Measurements from ENCODE around the gene PKD2L2.

Gene PKD2L2

DNA sequence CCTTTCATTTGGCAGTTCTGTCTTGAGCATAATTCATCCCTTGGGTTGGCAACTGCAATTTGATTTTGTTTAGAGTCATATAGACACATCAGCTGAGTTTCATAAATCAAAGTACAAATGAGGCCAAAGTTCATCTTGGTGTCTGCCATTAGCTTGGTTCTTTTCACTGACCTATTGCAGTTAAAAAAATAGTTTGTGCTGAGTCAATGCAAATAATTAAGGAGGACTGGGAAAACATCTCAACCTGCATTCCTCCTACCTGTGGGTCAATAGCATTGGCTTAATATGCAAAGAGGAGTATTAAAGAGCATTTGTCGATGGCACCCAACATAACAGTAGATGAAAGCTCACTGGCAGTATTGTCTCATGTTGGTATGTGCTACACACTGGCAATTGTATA lies 1.6 kb downstream of the PKD2L2 start:
- TF ChIP-seq, protein P1, sequence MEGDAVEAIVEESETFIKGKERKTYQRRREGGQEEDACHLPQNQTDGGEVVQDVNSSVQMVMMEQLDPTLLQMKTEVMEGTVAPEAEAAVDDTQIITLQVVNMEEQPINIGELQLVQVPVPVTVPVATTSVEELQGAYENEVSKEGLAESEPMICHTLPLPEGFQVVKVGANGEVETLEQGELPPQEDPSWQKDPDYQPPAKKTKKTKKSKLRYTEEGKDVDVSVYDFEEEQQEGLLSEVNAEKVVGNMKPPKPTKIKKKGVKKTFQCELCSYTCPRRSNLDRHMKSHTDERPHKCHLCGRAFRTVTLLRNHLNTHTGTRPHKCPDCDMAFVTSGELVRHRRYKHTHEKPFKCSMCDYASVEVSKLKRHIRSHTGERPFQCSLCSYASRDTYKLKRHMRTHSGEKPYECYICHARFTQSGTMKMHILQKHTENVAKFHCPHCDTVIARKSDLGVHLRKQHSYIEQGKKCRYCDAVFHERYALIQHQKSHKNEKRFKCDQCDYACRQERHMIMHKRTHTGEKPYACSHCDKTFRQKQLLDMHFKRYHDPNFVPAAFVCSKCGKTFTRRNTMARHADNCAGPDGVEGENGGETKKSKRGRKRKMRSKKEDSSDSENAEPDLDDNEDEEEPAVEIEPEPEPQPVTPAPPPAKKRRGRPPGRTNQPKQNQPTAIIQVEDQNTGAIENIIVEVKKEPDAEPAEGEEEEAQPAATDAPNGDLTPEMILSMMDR (conservative IDR thresholded peaks at IDR 0.05; ENCODE audit: low read length) = no peak
- no peak for DNase-seq (ENCODE audit: low read depth)

DNA sequence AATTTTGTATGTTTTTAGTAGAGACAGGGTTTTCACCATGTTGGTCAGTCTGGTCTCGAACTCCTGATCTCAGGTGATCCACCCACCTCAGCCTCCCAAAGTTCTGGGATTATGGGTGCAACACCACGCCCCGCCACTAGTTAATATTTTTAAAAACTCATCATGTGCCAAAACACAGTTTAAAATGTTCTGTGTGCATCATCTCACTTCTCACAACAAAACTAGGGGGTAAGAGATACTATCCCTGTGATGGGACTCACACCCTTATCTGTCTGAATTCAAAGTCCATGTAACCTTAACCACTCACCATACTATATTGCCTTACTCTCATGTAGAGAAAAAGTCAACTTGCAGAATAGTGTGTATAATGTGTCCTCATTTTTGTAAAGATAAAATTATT lies 2.6 kb downstream of the PKD2L2 start:
- no peak for DNase-seq (ENCODE audit: low read depth)
- TF ChIP-seq, protein P1 (conservative IDR thresholded peaks at IDR 0.05; ENCODE audit: low read length) = no peak
- no peak overlapping the region for H3K4me3 ChIP-seq (ENCODE audit: low read length)

More for the DNA sequence above, 1.6 kb downstream of the PKD2L2 start:
- no peak overlapping the region for H3K4me3 ChIP-seq (ENCODE audit: low read length)

GRCh38 chr5:137894586-137894985 lies 5.3 kb downstream of the PKD2L2 start:
- no peak for DNase-seq (ENCODE audit: low read depth)
- TF ChIP-seq, protein P1 (conservative IDR thresholded peaks at IDR 0.05; ENCODE audit: low read length) = no peak

GRCh38 chr5:137896560-137896959 lies 7.3 kb downstream of the PKD2L2 start:
- TF ChIP-seq, protein P1 (conservative IDR thresholded peaks at IDR 0.05; ENCODE audit: low read length) = no peak
- no peak for DNase-seq (ENCODE audit: low read depth)

More at GRCh38 chr5:137894586-137894985, 5.3 kb downstream of the PKD2L2 start:
- H3K4me3 ChIP-seq (ENCODE audit: low read length) = no peak overlapping the region

GRCh38 chr5:137899493-137899892 lies 10.2 kb downstream of the PKD2L2 start:
- no peak overlapping the region for H3K4me3 ChIP-seq (ENCODE audit: low read length)
- DNase-seq (ENCODE audit: low read depth) = no peak
- TF ChIP-seq, protein P1 (conservative IDR thresholded peaks at IDR 0.05; ENCODE audit: low read length) = no peak

More at GRCh38 chr5:137896560-137896959, 7.3 kb downstream of the PKD2L2 start:
- H3K4me3 ChIP-seq (ENCODE audit: low read length) = no peak overlapping the region

DNA sequence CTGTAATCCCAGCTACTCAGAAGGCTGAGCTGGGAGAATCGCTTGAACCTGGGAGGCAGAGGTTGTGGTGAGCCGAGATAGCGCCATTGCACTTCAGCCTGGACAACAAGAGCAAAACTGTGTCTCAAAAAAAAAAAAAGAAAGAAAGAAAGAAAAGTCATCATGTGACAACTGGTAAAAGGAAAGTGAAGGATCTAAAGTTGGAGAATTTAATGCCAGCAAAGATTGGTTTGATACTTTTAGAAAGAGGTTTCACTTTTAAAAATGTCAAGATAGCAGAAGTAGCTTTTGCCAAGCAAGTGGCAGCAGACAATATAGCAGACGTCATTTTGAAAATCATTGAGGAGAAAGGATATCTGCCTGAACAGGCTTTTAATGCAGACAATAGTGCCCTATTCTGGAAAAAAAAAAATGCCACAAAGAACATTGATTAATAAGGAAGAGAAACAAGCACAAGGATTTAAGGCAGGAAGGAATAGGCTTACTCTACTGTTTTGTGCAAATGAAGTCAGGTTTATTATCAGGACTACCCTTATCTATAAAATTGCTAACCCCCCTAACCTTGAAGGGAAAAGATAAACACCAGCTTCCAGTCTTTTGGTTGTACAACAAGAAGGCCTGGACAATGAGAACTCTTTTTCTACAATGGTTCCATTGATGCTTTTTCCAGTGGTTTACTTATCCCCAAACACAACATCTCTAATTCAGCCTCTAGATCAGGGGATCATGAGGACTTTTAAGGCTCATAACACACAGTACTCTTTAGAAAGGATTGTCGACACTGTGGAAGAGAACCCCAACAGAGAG lies 12.0 kb downstream of the PKD2L2 start:
- H3K4me3 ChIP-seq (ENCODE audit: low read length) = no peak overlapping the region
- TF ChIP-seq, protein P1 (conservative IDR thresholded peaks at IDR 0.05; ENCODE audit: low read length) = no peak
- no peak for DNase-seq (ENCODE audit: low read depth)

Data from AG10803 (cell line).